NCI-H510A (cell line): ENCODE data around the gene TESPA1.

Experiments
- DNase-seq: peaks from one replicate; lab custom pipeline; 2025; lab: John Stamatoyannopoulos, UW

The TESPA1 gene

DNA sequence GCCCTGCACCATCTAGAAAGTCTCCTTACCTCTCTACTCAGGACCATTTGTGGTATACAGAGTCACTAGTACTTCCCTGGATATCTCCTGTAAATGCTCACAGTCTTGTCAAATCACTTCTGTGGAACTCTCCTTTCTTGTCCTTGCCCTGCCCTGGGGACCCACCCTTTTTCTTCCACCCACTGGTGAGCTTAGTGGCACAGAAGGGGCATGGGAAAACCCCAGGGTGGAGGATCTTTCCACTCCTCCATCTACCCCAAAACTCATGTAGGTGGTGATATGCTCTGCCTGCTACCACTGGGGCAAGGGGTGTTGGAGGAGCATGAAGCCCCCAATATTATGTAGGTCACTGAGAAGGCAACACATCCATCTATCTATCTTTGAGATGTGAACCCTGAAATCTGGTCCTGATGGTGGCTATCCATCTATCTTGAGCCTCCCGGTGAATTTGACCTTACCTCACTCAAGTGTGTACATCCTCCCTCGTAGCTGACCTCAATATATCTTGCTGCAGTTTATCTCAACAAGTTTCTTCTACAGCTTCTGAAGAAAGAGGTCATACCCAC lies 943 bp downstream of the TESPA1 start:
- DNase-seq = no peak

DNA sequence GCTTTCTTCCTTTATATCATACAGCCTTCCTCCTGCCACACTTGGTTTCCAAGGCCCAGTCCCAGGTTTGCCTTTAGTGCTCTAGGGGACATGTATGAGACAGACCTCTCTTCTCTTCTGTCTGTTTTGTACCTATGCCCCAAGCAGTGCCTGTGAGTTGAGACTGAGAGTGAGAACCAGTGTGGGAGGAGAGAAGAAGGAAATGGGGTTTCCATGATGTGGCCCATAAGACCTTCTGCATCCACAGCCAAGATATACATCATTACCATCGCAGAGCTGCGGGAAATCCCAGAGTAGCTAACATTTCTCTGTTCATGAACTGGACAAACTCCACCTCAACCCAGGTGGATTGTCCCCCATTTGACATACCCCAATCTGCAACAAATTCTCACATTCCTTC lies 2.8 kb downstream of the TESPA1 start:
- no peak for DNase-seq

DNA sequence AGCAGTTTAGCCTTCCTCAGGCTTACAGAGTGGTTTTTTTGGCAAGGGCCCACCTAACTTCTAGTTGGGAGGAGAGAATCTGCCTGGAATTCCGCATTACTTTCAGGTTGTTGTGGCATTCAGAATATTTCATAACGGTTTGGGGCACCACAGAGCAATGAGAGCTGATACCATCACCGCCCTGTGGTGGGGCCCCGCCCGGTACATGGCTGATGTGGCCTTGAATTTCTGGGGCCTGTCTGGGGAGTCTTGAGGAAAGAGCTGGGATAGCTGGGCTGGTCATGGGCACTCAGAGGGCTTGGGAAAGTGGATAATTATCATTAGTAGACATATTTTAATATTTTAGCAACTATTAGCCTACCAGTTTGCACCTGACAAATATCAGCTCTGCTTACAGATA lies 4.2 kb downstream of the TESPA1 start:
- no peak for DNase-seq

DNA sequence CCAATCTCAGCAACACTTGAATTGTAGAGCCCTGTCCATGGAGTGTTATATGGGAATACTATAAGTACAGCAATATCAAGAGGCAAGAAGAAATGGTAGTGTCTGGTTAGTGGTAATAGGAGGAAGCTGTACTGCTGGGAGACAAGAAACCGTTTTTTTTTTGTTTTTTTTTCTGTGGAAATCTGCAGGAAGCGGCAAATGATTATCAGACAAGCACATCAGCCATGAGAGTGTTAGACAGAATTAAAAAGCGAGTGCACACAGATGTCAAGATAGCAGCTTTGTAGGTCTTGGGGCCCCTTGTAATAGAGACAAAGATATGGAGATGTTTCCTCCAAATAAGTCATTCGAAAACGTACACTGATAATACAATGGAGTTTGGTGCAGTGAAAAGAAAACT lies 6.7 kb downstream of the TESPA1 start:
- DNase-seq = no peak

DNA sequence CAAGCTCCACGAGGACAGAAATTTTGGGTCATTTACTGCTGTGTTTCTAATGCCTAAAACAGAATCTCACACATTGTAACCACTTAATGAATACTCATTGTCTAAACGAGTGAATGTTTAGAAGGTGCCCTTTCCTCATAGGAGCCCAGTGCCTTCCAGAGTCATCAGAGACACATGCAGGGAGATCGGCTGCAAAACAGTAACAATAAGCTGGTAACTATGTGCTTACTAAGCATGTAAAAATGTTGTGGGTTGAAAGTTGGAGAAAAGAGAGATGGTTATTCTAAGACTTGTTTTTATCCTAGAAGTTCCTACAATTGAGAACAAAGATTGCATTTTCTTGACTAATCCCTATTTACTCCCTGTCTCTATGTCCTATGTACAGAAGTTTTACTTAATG lies 7.4 kb downstream of the TESPA1 start:
- DNase-seq = no peak

DNA sequence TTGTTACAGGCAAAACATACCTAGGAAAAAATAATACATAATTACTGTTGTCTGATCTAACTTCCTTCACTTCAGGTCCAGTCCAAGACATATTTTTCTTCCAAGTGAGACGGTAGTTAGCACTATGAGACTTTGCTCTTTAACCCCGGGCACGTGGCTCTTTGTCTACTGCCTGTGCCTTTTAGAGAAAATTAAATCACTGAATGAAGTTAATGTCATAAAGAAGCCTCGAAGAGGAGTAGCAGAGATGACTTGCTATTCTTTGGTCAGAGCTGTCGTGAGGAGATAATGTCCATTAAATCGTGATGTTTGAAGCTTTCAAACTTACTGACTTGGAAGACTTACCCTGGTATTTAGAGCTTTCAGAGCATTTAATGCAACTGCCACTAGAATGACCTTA lies 8.7 kb downstream of the TESPA1 start:
- no peak for DNase-seq

DNA sequence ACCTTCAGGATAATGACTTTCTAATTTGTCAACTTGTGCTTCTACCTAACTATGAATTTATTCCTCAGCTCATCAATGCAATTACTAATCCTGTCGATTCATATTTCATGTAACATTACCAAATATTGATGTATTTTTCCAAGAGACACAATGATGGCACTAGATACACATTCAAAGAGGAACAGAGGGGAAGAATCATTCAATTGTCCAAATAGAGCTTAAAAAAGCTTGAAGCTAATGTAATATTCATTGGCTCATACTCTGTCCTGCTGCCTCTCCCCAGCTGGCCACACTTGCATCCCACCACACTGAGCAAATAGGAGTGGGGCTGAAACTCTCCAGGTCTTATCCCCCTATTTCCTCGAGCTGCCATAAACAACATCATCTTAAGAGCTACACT lies 9.3 kb downstream of the TESPA1 start:
- no peak for DNase-seq

DNA sequence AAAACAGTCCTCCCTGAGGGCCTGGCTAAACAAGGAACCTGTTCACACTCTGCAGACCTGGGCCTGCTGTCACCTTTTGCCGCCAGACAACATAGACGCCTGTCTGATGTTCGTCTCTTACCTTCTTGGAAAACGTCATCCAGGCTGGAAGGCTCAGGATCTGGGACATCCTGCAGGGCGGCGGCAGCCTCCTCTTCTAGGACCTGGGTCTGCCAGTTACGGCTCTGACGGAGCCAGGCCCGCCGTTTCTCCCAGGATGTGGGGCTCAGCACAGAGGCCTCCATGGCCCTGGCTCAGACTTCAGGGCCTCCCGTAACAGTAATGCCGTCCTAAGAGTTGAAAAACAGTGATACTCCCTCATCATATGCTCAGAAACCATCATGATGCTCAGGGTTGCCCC lies 10.3 kb downstream of the TESPA1 start:
- no peak for DNase-seq

DNA sequence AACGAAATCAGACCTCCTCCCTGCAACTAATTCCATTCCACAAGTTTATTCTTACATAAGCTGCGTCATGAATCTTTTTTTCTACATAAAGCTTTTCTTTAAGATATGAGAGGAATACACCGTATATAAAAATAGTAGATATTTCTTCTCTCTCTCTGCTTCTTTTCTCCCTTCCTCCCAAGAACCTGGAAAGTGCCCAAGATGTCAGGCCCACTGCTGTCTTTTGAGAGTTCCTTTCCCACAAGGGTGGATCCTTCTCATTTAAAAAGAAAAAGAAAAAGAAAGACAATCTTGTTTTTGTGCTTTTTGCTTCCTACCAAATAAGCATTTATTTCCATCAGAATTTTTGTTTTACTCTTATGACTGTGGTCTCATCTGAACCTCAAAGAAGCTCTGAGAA lies 11.0 kb downstream of the TESPA1 start:
- no peak for DNase-seq

DNA sequence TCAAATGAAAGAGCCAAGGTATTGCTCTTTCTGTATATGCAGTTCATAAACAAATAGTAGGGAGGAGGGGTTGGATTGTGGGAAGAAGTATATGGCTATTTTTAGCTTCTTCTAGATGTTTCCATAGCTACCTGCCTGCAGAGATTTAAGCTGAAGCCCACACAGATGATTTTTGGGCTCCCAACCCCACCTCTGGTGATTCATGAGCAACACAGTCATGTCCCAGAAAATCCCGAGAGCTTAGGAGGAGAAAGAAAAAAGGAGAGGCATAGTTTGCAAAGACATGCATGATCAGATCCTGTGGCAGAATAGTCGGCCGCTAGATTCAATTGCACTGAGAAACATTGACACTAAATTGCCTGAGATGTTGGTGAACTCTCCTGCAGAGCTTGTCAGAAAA lies 13.8 kb downstream of the TESPA1 start:
- DNase-seq = no peak

DNA sequence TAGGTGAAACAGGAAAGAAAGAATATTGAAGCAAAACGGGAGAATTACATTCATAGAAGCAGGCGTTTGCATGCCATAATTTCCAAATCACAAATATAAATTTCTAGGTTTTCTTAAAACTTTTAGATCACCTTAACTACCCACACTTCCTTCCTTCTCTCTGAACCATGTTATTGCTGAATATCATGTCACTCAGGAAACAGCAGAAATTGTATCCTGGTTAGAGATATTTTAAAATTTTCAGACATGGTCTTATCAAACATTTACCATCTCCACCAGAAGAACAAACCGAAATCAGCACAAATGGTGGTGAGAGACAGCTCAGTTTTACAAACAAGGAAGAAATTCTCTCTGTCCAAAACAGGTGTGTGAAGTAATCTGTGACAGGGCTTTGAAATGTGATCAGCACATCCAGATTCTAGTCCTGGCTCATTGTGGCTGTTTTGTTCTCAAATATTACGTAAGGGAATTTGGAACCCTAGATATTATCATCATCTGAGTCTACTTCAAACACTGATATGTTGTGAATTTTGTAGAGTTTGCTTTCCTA lies 16.3 kb downstream of the TESPA1 start:
- no peak for DNase-seq

DNA sequence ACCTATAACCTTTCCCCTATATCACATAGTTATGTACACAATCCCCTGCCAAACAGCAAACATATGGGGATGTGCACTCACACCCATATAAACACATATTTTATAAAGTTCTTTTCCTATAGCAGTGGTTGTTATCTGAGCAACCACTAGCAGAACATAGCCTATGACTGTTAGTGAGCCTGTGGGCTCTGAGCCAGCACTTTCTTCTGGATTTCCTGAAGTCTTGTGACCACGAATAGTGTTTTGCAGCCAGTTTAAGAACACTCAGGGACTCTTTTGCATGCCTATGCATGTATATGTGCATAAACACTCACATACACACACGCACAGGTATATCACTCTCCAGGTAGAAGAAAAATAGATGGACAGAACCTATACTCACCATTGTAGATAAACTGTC lies 17.1 kb downstream of the TESPA1 start:
- no peak for DNase-seq

DNA sequence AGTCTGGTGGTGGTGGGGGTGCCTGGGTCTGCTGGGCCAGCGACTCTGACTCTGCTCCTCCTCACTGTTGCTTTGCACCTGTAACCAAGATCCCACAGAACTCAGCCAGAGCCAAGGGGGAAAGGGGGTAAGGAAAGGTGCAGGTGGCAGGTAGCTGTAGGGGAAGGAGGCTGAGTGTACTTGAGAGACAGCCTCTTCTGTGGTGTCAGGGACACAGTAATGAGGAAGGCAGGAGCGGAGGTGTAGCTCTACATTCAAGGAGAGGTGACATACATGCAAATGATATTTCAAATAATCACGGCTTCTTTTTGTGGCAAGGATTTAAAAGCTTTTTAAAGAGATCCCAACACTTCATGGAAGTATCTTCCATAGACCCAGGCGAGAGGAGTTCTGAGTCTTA lies 23.4 kb downstream of the TESPA1 start:
- no peak for DNase-seq

DNA sequence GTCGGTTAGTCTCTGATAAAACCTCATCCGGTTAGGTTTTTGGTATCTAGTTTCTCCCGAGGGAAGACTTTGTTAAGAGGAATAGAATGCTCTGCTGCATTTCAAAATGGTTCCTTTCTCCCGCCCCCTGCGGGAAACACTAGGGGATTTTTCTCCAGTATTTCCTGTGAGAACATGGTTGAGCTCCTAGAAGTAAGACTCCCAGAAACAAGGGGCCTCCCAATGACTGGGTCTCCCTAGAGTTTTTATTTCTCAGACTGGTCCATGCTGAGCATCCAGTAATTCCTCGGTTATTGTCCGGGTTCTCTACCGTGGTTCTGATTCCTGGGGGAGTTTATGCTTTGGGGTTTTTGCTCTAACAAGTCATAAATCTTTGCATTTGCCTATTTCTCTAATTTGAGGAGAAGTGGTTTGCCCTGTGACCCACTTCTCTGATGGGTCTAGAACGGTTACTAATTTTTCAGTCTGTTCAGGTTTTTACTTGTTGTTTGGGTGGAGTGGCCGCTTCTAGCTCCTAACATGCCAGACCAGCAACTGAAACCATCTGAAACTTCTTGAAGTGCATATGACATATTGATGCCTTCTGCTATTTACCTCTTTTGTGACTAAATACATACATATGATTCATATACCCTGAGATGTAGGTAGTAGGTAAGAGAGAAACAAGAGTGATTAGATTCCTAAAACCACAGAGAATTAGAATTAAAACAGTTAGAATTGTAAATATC lies 25.1 kb downstream of the TESPA1 start:
- no peak for DNase-seq

DNA sequence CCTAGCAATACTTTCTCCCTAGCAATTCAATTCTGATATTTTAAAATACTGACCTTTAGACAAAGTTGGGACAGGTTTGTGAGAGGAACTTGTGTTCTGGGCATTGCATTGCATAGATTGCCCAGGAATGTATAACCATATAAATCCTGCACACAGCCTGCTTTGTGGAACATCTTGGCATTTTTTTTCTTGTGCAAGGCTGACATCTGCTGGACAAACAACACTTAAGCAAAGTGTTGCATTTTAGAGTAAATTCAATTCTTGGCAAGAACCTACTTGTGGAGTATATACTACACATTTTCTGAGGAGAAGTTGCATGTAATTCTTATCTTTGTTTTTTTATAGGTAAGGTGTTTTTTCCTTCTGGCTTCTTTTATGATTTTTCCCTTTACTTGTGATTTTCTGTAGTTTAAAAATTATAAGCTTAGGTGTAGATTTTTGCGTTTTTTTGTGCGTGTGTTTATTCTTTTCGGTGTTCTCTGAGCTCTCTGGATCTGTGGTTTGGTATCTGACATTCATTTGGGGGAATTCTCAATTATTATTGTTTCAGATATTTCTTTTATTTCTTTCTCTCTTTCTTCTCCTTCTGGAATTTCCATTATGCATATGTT lies 26.4 kb downstream of the TESPA1 start:
- DNase-seq = peak; percentile 33

DNA sequence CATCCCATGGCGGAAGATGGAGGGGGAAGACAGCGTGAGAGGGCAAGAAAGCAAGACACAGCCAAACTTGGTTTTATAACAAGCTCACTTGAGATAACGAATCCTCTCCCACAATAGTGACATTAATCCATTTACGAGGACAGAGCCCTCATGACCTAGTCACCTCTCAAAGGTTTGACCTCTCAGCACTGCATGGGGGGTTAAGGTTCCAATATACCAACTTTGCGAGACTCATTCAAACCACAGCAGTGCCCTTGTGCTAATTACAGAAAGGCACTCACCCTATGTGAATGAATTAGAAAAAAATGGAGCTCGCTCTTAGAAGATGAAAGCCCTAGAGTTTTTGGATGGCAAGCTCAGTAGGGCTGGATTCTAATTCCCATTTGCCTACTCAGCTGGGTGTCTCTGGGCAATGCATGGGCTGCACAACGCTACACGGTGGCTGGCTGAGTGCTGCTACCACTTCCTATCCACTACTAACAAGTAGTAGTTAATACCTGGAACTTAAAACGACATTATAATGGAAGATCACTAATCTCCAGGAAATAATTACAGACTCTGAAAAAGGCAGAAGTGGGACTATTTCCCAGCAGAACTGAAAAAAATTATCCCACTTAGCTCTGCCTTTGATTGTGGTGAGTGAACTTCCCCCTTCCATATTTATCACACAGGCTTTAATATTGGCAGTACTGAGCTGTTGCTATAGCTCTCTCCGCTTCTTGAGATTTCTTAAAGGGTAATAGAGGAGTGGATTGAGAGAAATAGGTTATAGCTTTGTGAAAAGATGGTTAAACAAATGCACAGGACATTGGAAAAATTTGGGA lies 27.5 kb downstream of the TESPA1 start:
- DNase-seq = no peak

DNA sequence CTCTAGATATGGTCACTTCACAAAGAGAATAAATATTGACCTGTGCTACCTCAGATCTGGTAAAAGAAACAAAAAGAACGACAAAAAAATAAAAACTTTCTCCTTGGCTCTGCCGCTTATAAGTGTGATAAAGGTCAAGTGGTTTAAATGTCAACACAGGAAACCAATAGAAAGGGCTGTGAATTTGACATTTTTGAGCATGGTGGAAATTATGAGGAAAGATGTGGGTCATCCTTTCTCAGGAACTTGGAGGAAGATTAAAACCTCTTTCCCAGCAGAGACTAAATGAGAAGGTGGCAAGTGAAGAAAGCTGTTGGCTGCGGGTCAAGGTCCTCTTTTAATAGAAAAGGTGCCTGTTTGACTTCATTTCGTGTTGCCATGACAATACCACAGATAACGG lies 28.2 kb downstream of the TESPA1 start:
- no peak for DNase-seq

DNA sequence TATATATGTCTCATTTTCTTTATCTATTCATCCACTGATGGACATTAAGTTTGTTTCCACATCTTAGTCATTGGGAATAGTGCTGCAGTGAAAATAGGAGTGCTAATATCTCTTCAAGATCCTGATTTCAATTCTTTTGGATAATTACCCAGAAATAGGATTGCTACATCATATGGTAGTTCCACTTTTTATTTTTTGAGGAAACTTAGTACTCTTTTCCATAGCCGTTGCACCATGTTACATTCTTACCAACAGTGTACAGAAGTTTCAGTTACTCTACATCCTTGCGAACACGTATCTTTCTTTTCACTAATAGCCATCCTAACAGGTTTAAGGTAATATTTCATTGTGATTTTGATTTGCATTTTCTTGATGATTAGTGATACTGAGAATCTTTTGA lies 29.8 kb downstream of the TESPA1 start:
- DNase-seq = no peak

DNA sequence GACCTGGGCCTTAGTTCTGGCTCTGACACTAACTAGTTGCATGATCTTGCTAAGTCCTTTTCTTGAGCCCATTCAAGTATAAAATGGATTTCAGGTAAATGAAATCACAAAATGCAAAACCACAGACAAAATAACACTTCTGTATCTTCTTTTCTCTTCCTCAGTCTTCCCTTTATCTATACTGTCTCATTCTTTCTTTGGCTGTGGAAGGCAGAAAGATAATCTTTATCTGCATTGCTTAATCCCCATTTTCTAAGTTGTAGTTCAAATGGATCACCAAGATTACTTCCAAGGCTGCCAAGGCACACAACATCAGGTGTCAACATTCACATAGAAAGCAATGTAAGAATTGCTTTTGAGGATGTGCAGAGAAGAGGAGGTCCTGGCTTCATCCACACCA lies 30.3 kb downstream of the TESPA1 start:
- DNase-seq = no peak

DNA sequence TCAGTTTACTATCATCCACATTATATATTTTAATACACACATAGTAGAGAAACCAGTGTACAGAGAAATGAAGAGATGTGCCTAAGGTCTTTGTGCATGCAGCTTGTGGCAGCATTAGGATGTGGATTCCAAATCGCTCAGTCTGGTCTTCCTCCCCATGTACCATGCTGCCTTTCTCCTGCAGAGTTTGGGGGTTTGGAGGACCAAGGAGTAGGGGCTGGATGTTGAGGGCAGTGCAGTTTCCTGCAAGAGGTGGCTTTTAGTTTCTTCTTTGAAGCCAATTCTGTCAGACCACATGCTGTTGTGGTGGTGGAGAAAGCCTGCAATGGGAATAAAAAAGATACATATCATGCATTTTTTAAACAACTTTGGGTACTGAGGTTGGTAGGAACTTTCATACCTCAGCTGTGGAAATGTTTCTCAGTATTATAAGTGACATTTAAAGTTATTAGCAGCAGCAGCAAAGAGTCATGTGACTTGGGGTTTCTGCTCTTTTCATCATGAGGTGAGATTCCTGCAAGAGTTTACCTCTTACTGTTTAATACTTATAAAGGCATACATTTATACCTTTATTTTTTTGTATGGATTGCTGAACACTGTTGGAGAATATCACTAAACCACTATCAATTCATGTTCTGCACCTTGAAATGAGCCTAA lies 34.4 kb downstream of the TESPA1 start:
- no peak for DNase-seq

DNA sequence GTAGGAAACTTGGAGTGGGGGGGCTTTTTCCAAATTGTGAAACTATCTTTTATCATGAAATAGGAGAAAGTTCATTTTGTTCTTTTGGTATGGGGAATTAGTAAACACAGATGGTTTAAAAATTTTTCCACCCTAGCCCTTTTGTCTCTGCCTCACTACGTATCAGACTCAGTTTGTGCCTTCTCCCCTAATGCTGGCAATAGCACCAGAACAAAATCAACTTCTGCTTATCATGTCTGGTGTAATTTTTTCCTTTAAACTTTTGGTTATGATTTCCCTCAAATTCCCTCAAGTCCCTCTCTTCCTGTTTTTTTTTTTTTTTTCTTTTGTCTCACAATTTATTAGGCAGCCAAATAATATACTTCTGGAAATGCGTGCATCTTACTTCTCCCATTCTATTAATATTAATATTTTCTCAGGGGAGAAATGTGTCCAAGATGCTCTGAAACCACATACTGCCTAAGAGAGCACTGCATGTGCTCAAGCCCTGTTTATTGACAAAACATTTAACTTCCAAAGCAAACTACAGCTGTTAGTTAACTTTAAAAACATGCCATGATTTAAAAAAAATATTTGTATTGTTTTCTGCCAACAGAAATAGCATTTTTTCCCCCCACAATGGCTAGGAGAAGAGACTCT lies 35.4 kb downstream of the TESPA1 start:
- no peak for DNase-seq

DNA sequence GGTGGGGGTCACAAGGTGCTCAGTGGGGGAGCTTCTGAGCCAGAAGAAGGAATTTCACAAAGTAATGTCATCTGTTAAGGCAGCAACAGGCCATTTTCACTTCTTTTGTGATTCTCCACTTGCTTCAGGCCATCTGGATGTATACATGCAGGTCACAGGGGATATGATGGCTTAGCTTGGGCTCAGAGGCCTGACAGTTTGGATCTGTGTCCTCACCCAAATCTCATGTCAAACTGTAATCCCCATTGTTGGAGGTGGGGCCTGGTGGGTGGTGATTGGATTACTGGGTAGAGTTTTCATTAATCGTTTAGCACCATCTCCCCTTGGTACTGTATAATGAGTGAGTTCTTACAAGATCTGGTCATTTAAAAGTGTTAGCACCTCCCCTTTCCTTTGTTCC lies 36.4 kb downstream of the TESPA1 start:
- no peak for DNase-seq
